Astrocyte of the cerebellum (primary cell): Measurements from ENCODE around the gene ALOX5.
"Not testable (repeated sequence)": the region's sequence is repeated elsewhere in the genome, so short reads cannot be mapped to it uniquely, and the experiment has no call there.

Source experiments
- DNase-seq: peaks from one replicate; pipeline ENCODE4 v3.0.0-alpha.2; 2011; ENCODE audit warnings: low read depth
- H3K4me3 ChIP-seq: 2 replicates; pipeline ENCODE4 v1.5.1; 2011; ENCODE audit warnings: mild to moderate bottlenecking, low read depth, low read length, moderate library complexity
- CTCF ChIP-seq: IDR thresholded peaks from 2 replicates; pipeline ENCODE4 v1.5.1; 2012; ENCODE audit warnings: low read length, low read depth, moderate library complexity, mild to moderate bottlenecking; ENCODE audit errors: missing control alignments
- in situ Hi-C: cut with HindIII; loops from 2 replicates; pipeline ENCODE4 v1.10.0; 2017; ENCODE audit warnings: low sequenced_read_pairs

Gene ALOX5

GRCh38 chr10:45408421-45409319 lies 34.7 kb downstream of the ALOX5 start:
- H3K4me3 ChIP-seq = no peak overlapping the region
- no peak for DNase-seq
- in situ Hi-C loops = no loop called here
- TF ChIP-seq CTCF = no peak

DNA sequence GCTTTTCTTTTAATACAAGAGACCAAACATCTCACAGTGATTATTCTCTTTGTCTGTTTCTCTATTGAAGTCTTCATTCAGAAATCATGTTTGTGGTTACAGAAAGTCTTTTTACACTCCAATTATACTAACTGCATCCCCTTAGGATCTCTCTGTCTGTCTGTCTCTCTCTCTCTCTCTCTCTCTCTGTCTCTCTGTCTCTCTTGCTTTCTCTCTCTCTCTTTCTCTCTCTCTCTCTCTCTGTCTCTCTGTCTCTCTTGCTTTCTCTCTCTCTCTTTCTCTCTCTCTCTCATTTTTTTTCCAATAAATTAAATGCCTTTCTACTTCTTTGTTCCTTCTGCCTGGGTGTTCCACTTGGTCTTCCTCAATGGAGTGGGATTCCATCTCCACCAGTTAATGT lies 35.3 kb downstream of the ALOX5 start:
- DNase-seq, in situ Hi-C loops, H3K4me3 ChIP-seq: not testable (repeated sequence)

- in situ Hi-C loops = no loop called here
- DNase-seq = no peak
- H3K4me3 ChIP-seq = no peak overlapping the region
- TF ChIP-seq CTCF = no peak
These were observed 35.8 kb downstream of the ALOX5 start for GRCh38 chr10:45409782-45410181.

DNA sequence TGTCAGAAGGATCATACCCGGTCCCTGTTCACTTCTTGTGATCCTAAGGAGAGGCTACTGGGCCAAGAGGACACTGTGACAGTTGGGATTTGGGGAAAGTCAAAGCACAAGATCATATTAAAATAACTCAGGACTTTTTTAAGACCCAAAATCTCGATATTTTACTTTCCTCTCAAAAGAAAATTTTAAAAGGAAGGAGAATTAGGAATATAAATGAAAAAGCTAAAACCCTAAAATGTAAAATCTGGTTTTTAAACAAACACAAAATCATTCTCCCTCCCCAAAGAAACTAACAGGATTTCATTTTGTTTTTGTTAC lies 36.4 kb downstream of the ALOX5 start:
- DNase-seq = no peak
- no peak overlapping the region for H3K4me3 ChIP-seq
- in situ Hi-C loops = no loop called here
- no peak for TF ChIP-seq CTCF

DNA sequence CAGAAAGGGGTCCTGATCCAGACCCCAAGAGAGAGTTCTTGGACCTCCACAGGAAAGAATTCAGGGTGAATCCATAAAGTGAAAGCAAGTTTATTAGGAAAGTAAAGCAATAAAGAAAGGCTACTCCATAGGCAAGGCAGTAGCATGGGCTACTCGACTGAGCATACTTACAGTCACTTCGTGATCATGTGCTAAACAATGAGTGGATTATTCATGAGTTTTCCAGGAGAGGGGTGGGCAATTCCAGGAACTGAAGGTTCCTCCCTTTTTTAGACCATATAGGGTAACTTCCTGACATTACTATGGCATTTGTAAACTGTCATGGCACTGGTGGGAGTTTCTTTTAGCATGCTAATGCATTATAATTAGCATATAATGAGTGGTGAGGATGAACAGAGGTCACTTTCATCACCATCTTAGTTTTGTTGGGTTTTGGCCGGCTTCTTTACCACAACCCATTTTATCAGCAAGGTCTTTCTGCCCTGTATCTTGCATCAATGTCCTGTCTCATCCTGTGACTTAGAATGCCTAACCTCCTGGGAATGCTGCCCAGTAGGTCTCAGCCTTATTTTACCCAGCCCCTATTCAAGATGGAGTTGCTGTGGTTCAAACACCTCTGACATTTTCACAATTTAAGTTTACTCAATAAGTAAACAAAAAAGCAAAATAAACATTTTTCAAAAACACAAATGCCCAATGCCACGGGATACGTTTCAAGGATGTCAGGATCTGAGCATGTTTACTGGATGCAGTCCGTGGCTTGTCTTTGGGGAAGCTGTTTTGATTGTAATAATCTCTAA lies 37.0 kb downstream of the ALOX5 start:
- H3K4me3 ChIP-seq = no peak overlapping the region
- no peak for TF ChIP-seq CTCF
- in situ Hi-C loops = no loop called here
- no peak for DNase-seq

GRCh38 chr10:45411607-45411940 lies 37.6 kb downstream of the ALOX5 start:
- no peak overlapping the region for H3K4me3 ChIP-seq
- in situ Hi-C loops = no loop called here

DNA sequence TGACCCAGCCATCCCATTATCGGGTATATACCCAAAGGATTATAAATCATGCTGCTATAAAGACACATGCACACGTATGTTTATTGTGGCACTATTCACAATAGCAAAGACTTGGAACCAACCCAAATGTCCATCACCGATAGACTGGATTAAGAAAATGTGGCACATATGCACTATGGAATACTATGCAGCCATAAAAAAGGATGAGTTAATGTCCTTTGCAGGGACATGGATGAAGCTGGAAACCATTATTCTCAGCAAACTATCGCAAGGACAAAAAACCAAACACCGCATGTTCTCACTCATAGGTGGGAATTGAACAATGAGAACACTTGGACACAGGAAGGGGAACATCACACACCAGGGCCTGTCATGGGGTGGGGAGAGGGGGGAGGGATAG lies 41.0 kb downstream of the ALOX5 start:
- in situ Hi-C loops, H3K4me3 ChIP-seq, DNase-seq: not testable (repeated sequence)

More at GRCh38 chr10:45411607-45411940, 37.6 kb downstream of the ALOX5 start:
- no peak for DNase-seq
- TF ChIP-seq CTCF = no peak
